ENCODE data around the gene RAP1GAP2. TPM values are rescaled to one million over a fixed set of nuclear protein-coding genes. Genes with fewer than 3 reads are reported as not detected.

RAP1GAP2 gene
- polyA plus RNA-seq, 1 of the 3 experiments (the other 2 are of a cell fraction), result 22.0 TPM

DNA sequence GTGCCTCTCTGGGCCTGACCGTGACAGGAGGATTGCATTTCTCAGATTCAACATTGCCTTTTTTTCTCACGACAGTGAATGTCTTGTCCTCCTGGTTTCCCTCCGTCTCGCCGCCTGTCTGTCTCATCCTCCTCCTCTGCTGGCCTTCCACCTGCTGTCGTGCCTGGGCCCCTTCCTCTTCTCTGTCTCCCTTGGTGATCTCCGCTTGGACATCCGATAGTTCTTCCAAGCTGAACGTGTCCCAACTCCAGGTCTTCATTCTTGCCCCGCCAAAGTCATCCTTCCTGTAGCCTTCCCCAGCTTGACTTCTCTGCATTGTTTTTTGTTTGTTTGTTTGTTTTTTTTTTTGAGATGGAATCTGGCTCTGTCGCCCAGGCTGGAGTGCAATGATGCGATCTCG, 79.4 kb downstream of the RAP1GAP2 start:
- Histone ChIP-seq H4K20me1 (ENCODE audit: insufficient read depth) (peaks cover 17% of the 10 kb centered on the region; the same call in 1 of the 2 replicates), H3K27me3 (ENCODE audit: insufficient read depth) (no peaks in the 10 kb centered on the region), H3K27ac (ENCODE audit: low read depth in 2 of 2, low read length in 1 of 2) (no peak overlapping the region), H3F3A (replicated peaks; ENCODE audit: insufficient read depth) (no peaks in the 10 kb centered on the region), H3K4me3 (ENCODE audit: low read depth in 2 of 2, low read length in 1 of 2) (no peak overlapping the region), H2AFZ (ENCODE audit: low read depth) (no peak overlapping the region), H3K4me1 (ENCODE audit: control insufficient read depth in 1 of 2, insufficient read depth in 2 of 2, low read depth in 1 of 2, low read length in 1 of 2) (peaks cover 0 to 2% of the 10 kb centered on the region in 2 experiments; a peak in 1 of 4 replicates), H3K9me2 (no peaks in the 10 kb centered on the region), H3K36me3 (replicated peaks in 1 of 2; ENCODE audit: control insufficient read depth in 1 of 2, insufficient read depth in 2 of 2, low read length in 1 of 2) (no peaks in the 10 kb centered on the region), H3K79me2 (ENCODE audit: insufficient read depth) (peaks cover 84% of the 10 kb centered on the region), H3K9me3 (no peaks in the 10 kb centered on the region), H3K4me2 (no peak overlapping the region), H3K9ac (no peak overlapping the region)
- TF ChIP-seq YY1 (IDR thresholded peaks at IDR 0.05; ENCODE audit: low read depth) (no peak), CHD2 (IDR thresholded peaks at IDR 0.05; ENCODE audit: low read length, partially characterized antibody) (no peak), SIN3A (IDR thresholded peaks at IDR 0.05; ENCODE audit: borderline replicate concordance, low read depth, low read length) (no peak), TEAD4 (IDR thresholded peaks at IDR 0.05; ENCODE audit: borderline replicate concordance, insufficient read depth) (no peak), FOXJ3 (CRISPR knock-in tag; IDR thresholded peaks at IDR 0.05) (no peak), RFX5 (IDR thresholded peaks at IDR 0.05; ENCODE audit: low read length) (no peak), EP300 (IDR thresholded peaks at IDR 0.05; ENCODE audit: borderline replicate concordance in 1 of 2, low read depth in 1 of 2, low read length in 1 of 2) (no peak), USF2 (IDR thresholded peaks at IDR 0.05; ENCODE audit: borderline replicate concordance, low read depth, low read length) (no peak), TCF12 (IDR thresholded peaks at IDR 0.05) (no peak), MAX (IDR thresholded peaks at IDR 0.05; ENCODE audit: low read depth) (no peak), RXRA (IDR thresholded peaks at IDR 0.05; ENCODE audit: borderline replicate concordance, low read depth) (no peak)
- ChIA-PET POLR2A (no interaction called here), CTCF (interaction anchor here (0.7 to 1.6 kb wide), 2 partner anchors 19 to 21 kb away, joined by 3 read pairs; no protein-coding TSS in a partner anchor)
- WGBS (ENCODE audit: low lambda C conversion rate), result 97% methylated on average over 13 of the region's 13 CpGs
- DNase-seq, result no peak

DNA sequence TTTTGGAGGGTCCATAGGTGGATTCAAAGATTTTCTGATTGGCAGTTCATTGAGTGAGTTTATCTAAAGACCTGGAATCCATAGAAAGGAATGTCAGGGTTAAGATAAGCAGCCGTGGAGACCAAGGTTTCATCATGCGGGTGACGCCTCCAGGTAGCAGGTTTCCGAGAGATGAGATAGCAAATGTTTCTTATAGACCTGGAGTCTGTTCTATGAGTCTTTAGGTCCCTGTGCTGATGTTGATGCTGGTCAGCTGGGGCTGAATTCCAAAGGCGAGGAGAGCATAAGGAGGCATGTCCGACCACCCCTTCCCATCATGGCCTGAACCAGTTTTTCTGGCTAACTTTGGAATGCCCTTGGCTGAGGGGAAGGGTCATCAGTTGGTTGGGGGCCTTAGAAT, 80.2 kb downstream of the RAP1GAP2 start:
- no peak overlapping the region for H3K9ac ChIP-seq
- H3K27ac ChIP-seq (ENCODE audit: low read depth in 2 of 2, low read length in 1 of 2), result no peak overlapping the region
- H3K9me2 ChIP-seq, result no peaks in the 10 kb centered on the region
- H3K4me3 ChIP-seq (ENCODE audit: low read depth in 2 of 2, low read length in 1 of 2), result no peak overlapping the region
- ChIA-PET CTCF (interaction anchor here (3.5 kb wide), 1 partner anchor 28 kb away, joined by 11 read pairs; no protein-coding TSS in a partner anchor), POLR2A (no interaction called here)
- no peak overlapping the region for H2AFZ ChIP-seq (ENCODE audit: low read depth)
- no peaks in the 10 kb centered on the region for H3F3A ChIP-seq (replicated peaks; ENCODE audit: insufficient read depth)
- peaks cover 84% of the 10 kb centered on the region for H3K79me2 ChIP-seq (ENCODE audit: insufficient read depth)
- DNase-seq, result no peak
- no peak overlapping the region for H3K4me2 ChIP-seq
- WGBS (ENCODE audit: low lambda C conversion rate), result 95% methylated on average over 6 of the region's 6 CpGs
- no peaks in the 10 kb centered on the region for H3K36me3 ChIP-seq (replicated peaks in 1 of 2; ENCODE audit: control insufficient read depth in 1 of 2, insufficient read depth in 2 of 2, low read length in 1 of 2)
- peaks cover 14% of the 10 kb centered on the region; the same call in 1 of the 2 replicates for H4K20me1 ChIP-seq (ENCODE audit: insufficient read depth)
- no peaks in the 10 kb centered on the region for H3K9me3 ChIP-seq
- H3K27me3 ChIP-seq (ENCODE audit: insufficient read depth), result no peaks in the 10 kb centered on the region
- H3K4me1 ChIP-seq (ENCODE audit: control insufficient read depth in 1 of 2, insufficient read depth in 2 of 2, low read depth in 1 of 2, low read length in 1 of 2), result no peaks in the 10 kb centered on the region; a peak in 1 of 4 replicates
- TF ChIP-seq ELF1 (IDR thresholded peaks at IDR 0.05) (no peak), EZH2phosphoT487 (IDR thresholded peaks at IDR 0.05; ENCODE audit: borderline replicate concordance, low read depth) (no peak), SMC3 (IDR thresholded peaks at IDR 0.05; ENCODE audit: low read depth, low read length) (no peak), TEAD4 (IDR thresholded peaks at IDR 0.05; ENCODE audit: borderline replicate concordance, insufficient read depth) (no peak), NRF1 (IDR thresholded peaks at IDR 0.05; ENCODE audit: low read depth, low read length) (no peak), PBX3 (IDR thresholded peaks at IDR 0.05) (no peak), RAD21 (IDR thresholded peaks at IDR 0.05; ENCODE audit: low read length) (no peak), FOSL2 (IDR thresholded peaks at IDR 0.05; ENCODE audit: borderline replicate concordance, low read depth) (no peak), SIN3A (IDR thresholded peaks at IDR 0.05; ENCODE audit: borderline replicate concordance, low read depth, low read length) (no peak), IRF3 (IDR thresholded peaks at IDR 0.05; ENCODE audit: low read depth, low read length) (no peak)
- TF ChIP-seq, protein P1, sequence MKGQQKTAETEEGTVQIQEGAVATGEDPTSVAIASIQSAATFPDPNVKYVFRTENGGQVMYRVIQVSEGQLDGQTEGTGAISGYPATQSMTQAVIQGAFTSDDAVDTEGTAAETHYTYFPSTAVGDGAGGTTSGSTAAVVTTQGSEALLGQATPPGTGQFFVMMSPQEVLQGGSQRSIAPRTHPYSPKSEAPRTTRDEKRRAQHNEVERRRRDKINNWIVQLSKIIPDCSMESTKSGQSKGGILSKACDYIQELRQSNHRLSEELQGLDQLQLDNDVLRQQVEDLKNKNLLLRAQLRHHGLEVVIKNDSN (IDR thresholded peaks at IDR 0.05; ENCODE audit: borderline replicate concordance, low read depth), result no peak
- TF ChIP-seq, protein P2, sequence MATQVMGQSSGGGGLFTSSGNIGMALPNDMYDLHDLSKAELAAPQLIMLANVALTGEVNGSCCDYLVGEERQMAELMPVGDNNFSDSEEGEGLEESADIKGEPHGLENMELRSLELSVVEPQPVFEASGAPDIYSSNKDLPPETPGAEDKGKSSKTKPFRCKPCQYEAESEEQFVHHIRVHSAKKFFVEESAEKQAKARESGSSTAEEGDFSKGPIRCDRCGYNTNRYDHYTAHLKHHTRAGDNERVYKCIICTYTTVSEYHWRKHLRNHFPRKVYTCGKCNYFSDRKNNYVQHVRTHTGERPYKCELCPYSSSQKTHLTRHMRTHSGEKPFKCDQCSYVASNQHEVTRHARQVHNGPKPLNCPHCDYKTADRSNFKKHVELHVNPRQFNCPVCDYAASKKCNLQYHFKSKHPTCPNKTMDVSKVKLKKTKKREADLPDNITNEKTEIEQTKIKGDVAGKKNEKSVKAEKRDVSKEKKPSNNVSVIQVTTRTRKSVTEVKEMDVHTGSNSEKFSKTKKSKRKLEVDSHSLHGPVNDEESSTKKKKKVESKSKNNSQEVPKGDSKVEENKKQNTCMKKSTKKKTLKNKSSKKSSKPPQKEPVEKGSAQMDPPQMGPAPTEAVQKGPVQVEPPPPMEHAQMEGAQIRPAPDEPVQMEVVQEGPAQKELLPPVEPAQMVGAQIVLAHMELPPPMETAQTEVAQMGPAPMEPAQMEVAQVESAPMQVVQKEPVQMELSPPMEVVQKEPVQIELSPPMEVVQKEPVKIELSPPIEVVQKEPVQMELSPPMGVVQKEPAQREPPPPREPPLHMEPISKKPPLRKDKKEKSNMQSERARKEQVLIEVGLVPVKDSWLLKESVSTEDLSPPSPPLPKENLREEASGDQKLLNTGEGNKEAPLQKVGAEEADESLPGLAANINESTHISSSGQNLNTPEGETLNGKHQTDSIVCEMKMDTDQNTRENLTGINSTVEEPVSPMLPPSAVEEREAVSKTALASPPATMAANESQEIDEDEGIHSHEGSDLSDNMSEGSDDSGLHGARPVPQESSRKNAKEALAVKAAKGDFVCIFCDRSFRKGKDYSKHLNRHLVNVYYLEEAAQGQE (IDR thresholded peaks at IDR 0.05; ENCODE audit: low read depth, low read length), result no peak

Data from SK-N-SH (cell line).